ENCODE measurements around the gene NDUFV3. TPM values are rescaled to one million over a fixed set of nuclear protein-coding genes. Genes with fewer than 3 reads are reported as not detected.

Gene NDUFV3
- total and polyA plus RNA-seq, 2 of the 13 experiments (the other 11 are each of a cell fraction or from before 2014, with no cell fraction given): 14.2 to 29.6 TPM

- TF ChIP-seq CHD2 (IDR thresholded peaks at IDR 0.05; ENCODE audit: low read depth, low read length) (no peak), ZNF333 (CRISPR knock-in tag; IDR thresholded peaks at IDR 0.05; ENCODE audit: borderline replicate concordance) (no peak), JARID2 (CRISPR knock-in tag; IDR thresholded peaks at IDR 0.05; ENCODE audit: insufficient replicate concordance) (no peak), ZNF350 (CRISPR knock-in tag; IDR thresholded peaks at IDR 0.05; ENCODE audit: borderline replicate concordance, low read depth) (no peak), ZMYM3 (CRISPR knock-in tag; IDR thresholded peaks at IDR 0.05) (no peak), DNMT1 (CRISPR knock-in tag; IDR thresholded peaks at IDR 0.05) (no peak), KDM5B (CRISPR knock-in tag; IDR thresholded peaks at IDR 0.05; ENCODE audit: borderline replicate concordance) (no peak), ZFP82 (CRISPR knock-in tag; IDR thresholded peaks at IDR 0.05; ENCODE audit: borderline replicate concordance) (no peak), AFF4 (CRISPR knock-in tag; IDR thresholded peaks at IDR 0.05) (no peak), KAT7 (CRISPR knock-in tag; IDR thresholded peaks at IDR 0.05; ENCODE audit: borderline replicate concordance) (no peak), SOX5 (CRISPR knock-in tag; IDR thresholded peaks at IDR 0.05; ENCODE audit: borderline replicate concordance) (no peak), MAFK (conservative IDR thresholded peaks at IDR 0.05 in 1 of 2, IDR thresholded peaks at IDR 0.05 in 1 of 2; ENCODE audit: low read length in 2 of 2) (no peak), CC2D1A (CRISPR knock-in tag; IDR thresholded peaks at IDR 0.05) (no peak), ZNF317 (CRISPR knock-in tag; IDR thresholded peaks at IDR 0.05) (no peak), HOMEZ (CRISPR knock-in tag; IDR thresholded peaks at IDR 0.05; ENCODE audit: low read depth) (no peak), ISX (CRISPR knock-in tag; conservative IDR thresholded peaks at IDR 0.05) (no peak), RARA (CRISPR knock-in tag; IDR thresholded peaks at IDR 0.05) (no peak)
- TF ChIP-seq, protein P1, sequence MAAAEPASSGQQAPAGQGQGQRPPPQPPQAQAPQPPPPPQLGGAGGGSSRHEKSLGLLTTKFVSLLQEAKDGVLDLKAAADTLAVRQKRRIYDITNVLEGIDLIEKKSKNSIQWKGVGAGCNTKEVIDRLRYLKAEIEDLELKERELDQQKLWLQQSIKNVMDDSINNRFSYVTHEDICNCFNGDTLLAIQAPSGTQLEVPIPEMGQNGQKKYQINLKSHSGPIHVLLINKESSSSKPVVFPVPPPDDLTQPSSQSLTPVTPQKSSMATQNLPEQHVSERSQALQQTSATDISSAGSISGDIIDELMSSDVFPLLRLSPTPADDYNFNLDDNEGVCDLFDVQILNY (CRISPR knock-in tag; conservative IDR thresholded peaks at IDR 0.05): no peak
- TF ChIP-seq, protein P2, sequence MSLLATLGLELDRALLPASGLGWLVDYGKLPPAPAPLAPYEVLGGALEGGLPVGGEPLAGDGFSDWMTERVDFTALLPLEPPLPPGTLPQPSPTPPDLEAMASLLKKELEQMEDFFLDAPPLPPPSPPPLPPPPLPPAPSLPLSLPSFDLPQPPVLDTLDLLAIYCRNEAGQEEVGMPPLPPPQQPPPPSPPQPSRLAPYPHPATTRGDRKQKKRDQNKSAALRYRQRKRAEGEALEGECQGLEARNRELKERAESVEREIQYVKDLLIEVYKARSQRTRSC (CRISPR knock-in tag; IDR thresholded peaks at IDR 0.05; ENCODE audit: low read depth): no peak
- 100% methylated on average over 3 of the region's 20 CpGs for WGBS (ENCODE audit: low lambda C conversion rate)
- Histone ChIP-seq H3K4me2 (ENCODE audit: low read depth, low read length) (no peak overlapping the region), H3K9me3 (ENCODE audit: low read length) (no peaks in the 10 kb centered on the region), H3K27me3 (ENCODE audit: control insufficient read depth in 1 of 2, insufficient read depth in 2 of 2, low read length in 2 of 2) (no peaks in the 10 kb centered on the region; a peak in 1 of 5 replicates), H2AFZ (ENCODE audit: low read length) (no peak overlapping the region), H3K36me3 (replicated peaks in 1 of 2; ENCODE audit: control insufficient read depth in 1 of 2, insufficient read depth in 2 of 2, low read length in 2 of 2) (peaks cover 42 to 93% of the 10 kb centered on the region in 2 experiments), H3K9ac (ENCODE audit: insufficient read depth, low read depth, low read length) (no peak overlapping the region), H3K4me3 (replicated peaks in 1 of 3; ENCODE audit: insufficient read depth in 1 of 3, low read depth in 2 of 3, low read length in 3 of 3) (no peak overlapping the region), H3K79me2 (ENCODE audit: insufficient read depth, low read length) (no peaks in the 10 kb centered on the region), H3K4me1 (ENCODE audit: insufficient read depth, low read length) (no peaks in the 10 kb centered on the region), H4K20me1 (ENCODE audit: insufficient read depth, low read length) (no peaks in the 10 kb centered on the region), H3K27ac (ENCODE audit: extremely low read length, insufficient read depth, low read length) (no peak overlapping the region)
- ATAC-seq (no peak), DNase-seq (ENCODE audit: low spot score) (no peak), FAIRE-seq (no peak)
- BruUV-seq (replicated peaks): no TSS peak
- intact Hi-C loops (cut with micrococcal nuclease; ENCODE audit: unreplicated experiment): no loop called here
- ChIA-PET POLR2A (no interaction called here), CTCF (ENCODE audit: low intra/inter-chr PET ratio, low total read pairs) (no interaction called here)
- in situ Hi-C loops (cut with HindIII; ENCODE audit: extremely low pct_ligation_motif_present, low pct_unique_long_range_greater_than_20kb): no loop called here
Measured at GRCh38 chr21:42853621-42854020, 39.5 kb upstream of the NDUFV3 start.
